ENCODE results near the gene M1AP. TPM values are rescaled to one million over a fixed set of nuclear protein-coding genes. Genes with fewer than 3 reads are reported as not detected.

M1AP gene
- polyA plus RNA-seq, 1 donor (not counting 4 experiments of a cell fraction or from before 2014, with no cell fraction given), result 0.21 TPM

DNA sequence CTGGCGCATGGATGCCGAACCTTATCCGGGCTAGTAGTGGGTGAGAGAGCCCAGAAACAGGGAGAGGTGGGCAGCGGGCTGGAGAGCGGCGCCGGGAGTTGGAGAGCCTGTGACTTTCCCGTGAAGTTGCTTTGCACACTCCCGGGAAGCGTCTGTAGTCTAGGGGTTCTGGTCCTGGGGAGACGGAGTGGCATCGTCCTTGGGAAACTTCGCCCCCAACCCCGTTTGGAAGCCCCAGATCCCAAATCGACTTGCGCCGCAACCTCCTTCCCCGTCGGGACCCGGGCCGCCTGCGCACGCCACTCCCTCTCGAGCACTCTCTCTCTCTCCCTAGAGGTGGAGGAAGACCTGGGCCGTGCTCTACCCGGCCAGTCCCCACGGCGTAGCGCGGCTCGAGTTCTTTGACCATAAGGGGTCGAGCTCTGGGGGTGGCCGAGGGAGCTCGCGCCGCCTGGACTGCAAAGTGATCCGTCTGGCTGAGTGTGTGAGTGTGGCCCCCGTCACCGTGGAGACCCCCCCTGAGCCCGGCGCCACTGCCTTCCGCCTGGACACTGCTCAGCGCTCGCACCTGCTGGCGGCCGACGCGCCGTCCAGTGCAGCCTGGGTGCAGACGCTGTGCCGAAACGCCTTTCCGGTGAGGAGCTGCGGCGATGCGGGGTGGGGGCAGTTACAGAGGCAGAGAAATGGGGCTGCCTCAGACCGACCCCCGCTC, 93.2 kb downstream of the M1AP start:
- Histone ChIP-seq H3K27me3 (ENCODE audit: control insufficient read depth, extremely low read depth, insufficient read depth, low read length) (peaks cover 16% of the 10 kb centered on the region), H3K9ac (ENCODE audit: control insufficient read depth, extremely low read depth, insufficient read depth, low read length) (no peak overlapping the region), H2AFZ (ENCODE audit: control insufficient read depth, low read length) (peak overlapping the region; percentile 74), H3K9me1 (ENCODE audit: control insufficient read depth, extremely low read depth, insufficient read depth, low read length) (no peaks in the 10 kb centered on the region), H3K36me3 (ENCODE audit: control insufficient read depth in 2 of 2, extremely low read depth in 1 of 2, insufficient read depth in 2 of 2, low read length in 2 of 2) (no peaks in the 10 kb centered on the region), H3K4me2 (ENCODE audit: control insufficient read depth, extremely low read depth, insufficient read depth, low read depth, low read length) (peak overlapping the region; percentile 77), H3K79me2 (ENCODE audit: control insufficient read depth, insufficient read depth, low read length) (no peaks in the 10 kb centered on the region), H4K20me1 (ENCODE audit: control insufficient read depth, extremely low read depth, insufficient read depth, low read length) (no peaks in the 10 kb centered on the region), H3K4me3 (ENCODE audit: control insufficient read depth in 2 of 3, extremely low read depth in 1 of 3, insufficient read depth in 2 of 3, low read depth in 1 of 3, low read length in 3 of 3) (peak overlapping the region; percentile 46 to 56 (median 46)), H3K27ac (ENCODE audit: control insufficient read depth, insufficient read depth, low read length) (no peak overlapping the region), H3K4me1 (ENCODE audit: control insufficient read depth, extremely low read depth, insufficient read depth, low read length) (peaks cover 3% of the 10 kb centered on the region), H3K9me3 (ENCODE audit: control insufficient read depth, low read depth, low read length) (no peaks in the 10 kb centered on the region)
- TF ChIP-seq CTCF (optimal IDR thresholded peaks at IDR 0.05 in 1 of 3, IDR thresholded peaks at IDR 0.05 in 1 of 3, conservative IDR thresholded peaks at IDR 0.05 in 1 of 3; ENCODE audit: extremely low read depth in 1 of 3, insufficient read depth in 2 of 3, low read length in 3 of 3) (no peak), EZH2 (IDR thresholded peaks at IDR 0.05; ENCODE audit: low read length) (peak; percentile 59)
- no peak for DNase-seq (ENCODE audit: low read depth, low spot score)
- dilution Hi-C loops (cut with MboI; ENCODE audit: extremely low pct_ligation_motif_present, low sequenced_read_pairs), result no loop called here
- no peak for FAIRE-seq

DNA sequence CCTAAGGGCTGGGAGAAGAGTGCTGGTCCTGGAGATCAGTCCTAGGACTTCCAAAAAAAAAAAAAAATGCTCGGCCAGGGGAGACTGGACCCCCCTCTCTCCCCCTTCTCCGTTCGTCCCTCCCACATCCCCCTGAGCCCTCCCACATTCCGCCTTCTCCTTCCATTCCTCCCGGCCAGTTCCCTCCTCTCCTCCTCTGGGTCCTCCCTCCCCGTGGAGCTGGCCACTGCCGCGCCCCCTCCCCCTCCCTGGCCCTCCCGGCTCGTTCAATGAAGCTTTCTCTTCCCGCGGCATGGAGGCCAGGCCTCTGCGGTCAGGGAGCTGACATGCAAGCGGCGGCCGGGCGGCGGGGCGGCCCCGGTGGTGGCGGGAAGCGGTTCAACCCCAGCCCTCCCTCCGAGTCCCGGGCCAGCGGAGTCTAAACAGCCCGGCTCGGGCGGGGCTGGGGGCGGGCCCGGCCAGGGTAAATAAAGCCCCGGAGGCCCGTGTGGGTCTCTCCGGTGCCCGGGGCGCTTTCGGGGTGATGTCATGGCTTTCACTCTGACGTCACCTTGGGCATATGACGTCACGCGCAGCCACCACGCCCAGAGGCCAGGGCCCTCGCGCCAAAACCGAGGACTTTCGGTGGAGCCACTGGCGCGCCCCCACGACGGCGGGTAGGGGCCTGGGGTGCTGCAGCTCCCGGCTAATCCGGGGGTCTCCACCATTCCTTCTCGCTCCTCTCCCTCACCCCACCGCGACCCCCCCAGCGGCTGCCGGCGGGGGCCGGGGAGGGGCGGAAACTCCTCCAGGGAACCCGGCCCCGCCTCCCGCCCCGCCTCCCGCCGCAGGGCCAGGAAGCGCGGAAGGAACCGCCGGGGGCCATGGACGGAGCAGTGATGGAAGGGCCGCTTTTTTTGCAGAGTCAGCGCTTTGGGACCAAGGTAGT, 94.0 kb downstream of the M1AP start, which contains the start of the genes DOK1 and LOXL3:
TSS of gene DOK1 (plus strand) at position 829 of the 928 bp plus-strand sequence. CDS start at position 864, 35 bp downstream.
TSS of gene LOXL3 (minus strand) at position 51 of the 928 bp plus-strand sequence. CDS start 1,308 bp downstream, outside the sequence.
- Histone ChIP-seq H3K9ac (ENCODE audit: control insufficient read depth, extremely low read depth, insufficient read depth, low read length) (peak within 1 kb of the TSS; percentile 4), H3K27ac (ENCODE audit: control insufficient read depth, insufficient read depth, low read length) (no peak within 1 kb of the TSS), H3K27me3 (ENCODE audit: control insufficient read depth, extremely low read depth, insufficient read depth, low read length) (peaks cover 16% of the 10 kb centered on the region), H3K4me2 (ENCODE audit: control insufficient read depth, extremely low read depth, insufficient read depth, low read depth, low read length) (peak within 1 kb of the TSS; percentile 77), H3K4me3 (ENCODE audit: control insufficient read depth in 2 of 3, extremely low read depth in 1 of 3, insufficient read depth in 2 of 3, low read depth in 1 of 3, low read length in 3 of 3) (peak within 1 kb of the TSS; percentile 46 to 56 (median 46)), H4K20me1 (ENCODE audit: control insufficient read depth, extremely low read depth, insufficient read depth, low read length) (no peaks in the 10 kb centered on the region), H3K9me3 (ENCODE audit: control insufficient read depth, low read depth, low read length) (no peaks in the 10 kb centered on the region), H3K36me3 (ENCODE audit: control insufficient read depth in 2 of 2, extremely low read depth in 1 of 2, insufficient read depth in 2 of 2, low read length in 2 of 2) (no peaks in the 10 kb centered on the region), H3K79me2 (ENCODE audit: control insufficient read depth, insufficient read depth, low read length) (no peaks in the 10 kb centered on the region), H3K9me1 (ENCODE audit: control insufficient read depth, extremely low read depth, insufficient read depth, low read length) (no peaks in the 10 kb centered on the region), H2AFZ (ENCODE audit: control insufficient read depth, low read length) (peak within 1 kb of the TSS; percentile 74), H3K4me1 (ENCODE audit: control insufficient read depth, extremely low read depth, insufficient read depth, low read length) (peaks cover 7% of the 10 kb centered on the region)
- TF ChIP-seq EZH2 (IDR thresholded peaks at IDR 0.05; ENCODE audit: low read length), result no peak
- no peak for TF ChIP-seq CTCF (optimal IDR thresholded peaks at IDR 0.05 in 1 of 3, IDR thresholded peaks at IDR 0.05 in 1 of 3, conservative IDR thresholded peaks at IDR 0.05 in 1 of 3; ENCODE audit: extremely low read depth in 1 of 3, insufficient read depth in 2 of 3, low read length in 3 of 3)
- no peak for FAIRE-seq
- no peak for DNase-seq (ENCODE audit: low read depth, low spot score)
- dilution Hi-C loops (cut with MboI; ENCODE audit: extremely low pct_ligation_motif_present, low sequenced_read_pairs), result no loop called here
